ENCODE data around the gene ATP6V0B. TPM values are rescaled to one million over a fixed set of nuclear protein-coding genes. Genes with fewer than 3 reads are reported as not detected.

ATP6V0B gene
- total and polyA plus RNA-seq, 9 of the 15 experiments (the other 6 are each of a cell fraction or from before 2014, with no cell fraction given), result 137 to 328 (median 220) TPM

GRCh38 chr1:43930168-43930948, 44.4 kb upstream of the ATP6V0B start:
- Histone ChIP-seq H3K4me3 (no peak overlapping the region), H3K27ac (ENCODE audit: extremely low read depth, low read depth, low read length) (peak overlapping the region; percentile 60; the same call in 1 of the 3 replicates), H3K4me1 (replicated peaks in 1 of 2; ENCODE audit: control insufficient read depth in 2 of 2, insufficient read depth in 2 of 2, low read length in 2 of 2) (peaks cover 12 to 24% of the 10 kb centered on the region in 2 experiments; a peak in 4 of 5 replicates), H2AFZ (ENCODE audit: low read depth, low read length) (no peak overlapping the region), H3K9me1 (ENCODE audit: control insufficient read depth, insufficient read depth, low read length) (peaks cover 5% of the 10 kb centered on the region), H3K9me3 (replicated peaks; ENCODE audit: control insufficient read depth, insufficient read depth, low read depth, low read length) (no peaks in the 10 kb centered on the region), H4K20me1 (replicated peaks; ENCODE audit: control insufficient read depth, insufficient read depth, low read length) (0 out of 2 replicates have a peak, but pooled peaks cover 3% of the 10 kb centered on the region), H3K4me2 (ENCODE audit: insufficient read depth, low read length) (no peak overlapping the region), H3K27me3 (ENCODE audit: control insufficient read depth in 2 of 2, insufficient read depth in 2 of 2, low read length in 2 of 2) (no peaks in the 10 kb centered on the region), H3K36me3 (ENCODE audit: control insufficient read depth, insufficient read depth, low read length) (no peaks in the 10 kb centered on the region; the same call in 1 of the 3 replicates), H3K9ac (ENCODE audit: insufficient read depth in 1 of 2, low read depth in 2 of 2, low read length in 2 of 2) (no peak overlapping the region; a peak in 1 of 4 replicates), H3K79me2 (ENCODE audit: control insufficient read depth, insufficient read depth, low read length) (no peaks in the 10 kb centered on the region)
- intact Hi-C loops (cut with micrococcal nuclease) (loop anchor here (5.0 kb wide), 2 partner anchors 83 to 117 kb away; no protein-coding TSS in a partner anchor), in situ Hi-C loops (cut with MboI) (loop anchor here (5.0 to 10.0 kb wide), 2 partner anchors 158 to 696 kb away; no protein-coding TSS in a partner anchor)
- 83% methylated on average over 10 of the region's 10 CpGs for WGBS (ENCODE audit: insufficient coverage, low coverage, missing lambda C conversion rate)
- no TSS peak for BruUV-seq (replicated peaks)
- FAIRE-seq, result no peak
- ChIA-PET POLR2A (interaction anchor here (0.6 to 1.0 kb wide), 4 partner anchors 9 to 222 kb away, joined by 3 read pairs; no protein-coding TSS in a partner anchor), CTCF (ENCODE audit: low intra/inter-chr PET ratio) (no interaction called here)
- DNase-seq (ENCODE audit: extremely low read depth in 1 of 4, low spot score in 3 of 4), result peak in 2 of 4 experiments; percentile 33 to 37
- TF ChIP-seq CTCF (IDR thresholded peaks at IDR 0.05 in 2 of 3, conservative IDR thresholded peaks at IDR 0.05 in 1 of 3; ENCODE audit: insufficient read depth in 2 of 3, low read depth in 1 of 3, low read length in 3 of 3) (peak; percentile 20 to 54 (median 41); a peak in 4 of 6 replicates), CBFA2T3 (IDR thresholded peaks at IDR 0.05) (no peak)
- 0 out of 3 replicates have a peak, but pooled peaks have one; percentile 7 for ATAC-seq

Measured in K562 (cell line).